Activated gamma-delta T cell (primary cell): ENCODE data around the gene LIN7B.

Experiments used
- DNase-seq: peaks from one replicate; lab custom pipeline; 2025; lab: John Stamatoyannopoulos, UW

LIN7B gene

DNA sequence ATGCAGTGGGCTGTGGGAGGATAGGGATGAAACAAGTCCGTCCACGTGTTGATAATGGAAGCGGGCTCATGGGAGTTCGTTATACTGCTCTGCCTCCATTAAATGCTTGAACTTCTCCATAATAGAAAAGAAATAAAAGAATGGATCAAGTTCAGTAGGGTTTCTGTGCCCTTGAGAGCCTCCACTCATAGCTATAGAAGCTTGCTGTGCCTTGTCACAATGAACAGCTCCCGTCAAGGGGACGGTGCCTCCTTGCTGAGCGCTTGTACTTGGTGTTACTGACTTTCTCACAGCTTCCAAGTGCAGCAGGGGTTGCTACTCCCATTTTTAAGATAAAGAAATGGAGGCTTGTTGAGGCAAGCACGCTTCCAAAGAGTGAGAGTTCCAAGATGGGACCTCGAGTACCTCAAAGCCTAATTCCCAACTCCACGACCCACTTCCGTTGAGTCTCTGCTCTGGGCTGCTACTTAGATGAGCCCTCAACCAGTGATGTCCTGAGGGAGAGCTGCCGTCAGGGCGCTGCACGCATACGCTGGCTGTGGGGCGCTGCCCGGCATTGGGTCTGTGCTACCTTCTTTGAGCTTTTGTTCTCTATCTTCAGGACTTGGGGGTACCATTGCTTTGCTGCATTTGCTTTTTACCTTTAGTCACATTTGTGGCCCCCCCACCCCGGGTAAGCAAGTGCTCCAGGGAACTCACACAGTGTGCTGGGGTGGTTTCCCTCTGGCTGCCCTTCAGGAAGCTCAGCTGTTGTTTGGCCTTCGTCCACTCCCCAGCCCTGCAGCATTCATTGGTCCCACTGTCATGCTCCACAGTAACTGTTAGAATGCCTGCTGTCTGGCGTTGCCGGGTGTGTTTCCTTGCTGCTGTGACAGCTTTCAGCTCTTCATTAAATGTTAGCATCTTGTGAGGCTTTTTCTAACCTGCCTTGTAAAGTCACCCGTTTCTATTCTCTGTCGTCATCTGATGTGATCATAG lies 19.4 kb upstream of the LIN7B start:
- no peak for DNase-seq

- no peak for DNase-seq
These were observed 16.5 kb upstream of the LIN7B start for GRCh38 chr19:49097453-49098288.

DNA sequence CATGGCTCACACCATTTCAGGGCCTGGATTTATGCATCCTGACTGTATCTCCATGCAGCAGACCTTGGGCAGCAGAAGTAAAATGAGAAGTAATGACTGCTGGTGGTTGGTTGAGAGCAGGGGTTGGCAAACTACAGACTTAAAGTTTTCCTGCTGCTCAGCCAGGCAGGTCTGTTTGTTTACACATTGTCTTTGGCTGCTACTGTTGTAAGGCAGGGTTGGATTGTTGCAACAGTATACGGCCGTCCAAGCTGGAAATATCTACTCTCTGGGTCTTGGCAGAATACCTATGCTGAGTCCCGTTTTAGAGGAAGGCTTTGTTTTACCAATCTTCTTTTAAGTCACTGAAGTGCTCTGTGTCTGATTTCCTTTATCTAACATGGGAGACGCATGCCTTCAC lies 15.4 kb upstream of the LIN7B start:
- DNase-seq, result no peak

DNA sequence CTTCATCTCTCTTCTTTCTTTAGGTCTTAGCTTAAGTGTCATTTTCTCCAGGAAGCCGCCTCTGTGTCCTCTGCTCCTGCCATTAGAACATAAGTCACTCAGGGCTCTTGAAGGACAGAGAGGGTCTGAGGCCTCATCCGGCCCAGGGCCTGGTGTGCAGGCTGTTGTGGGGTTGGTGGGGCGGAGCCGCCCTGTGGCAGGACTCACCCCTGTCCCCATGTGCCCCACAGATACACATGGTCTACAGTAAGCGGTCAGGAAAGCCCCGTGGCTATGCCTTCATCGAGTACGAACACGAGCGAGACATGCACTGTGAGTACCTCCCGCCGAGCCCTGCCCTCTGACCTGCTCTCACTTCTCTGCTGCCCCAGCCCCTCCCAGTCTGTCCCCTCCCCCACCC lies 13.0 kb upstream of the LIN7B start:
- no peak for DNase-seq

- DNase-seq, result no peak
These were observed 11.9 kb upstream of the LIN7B start for GRCh38 chr19:49102303-49102702.

GRCh38 chr19:49103331-49104085 lies 10.7 kb upstream of the LIN7B start:
- no peak for DNase-seq

DNA sequence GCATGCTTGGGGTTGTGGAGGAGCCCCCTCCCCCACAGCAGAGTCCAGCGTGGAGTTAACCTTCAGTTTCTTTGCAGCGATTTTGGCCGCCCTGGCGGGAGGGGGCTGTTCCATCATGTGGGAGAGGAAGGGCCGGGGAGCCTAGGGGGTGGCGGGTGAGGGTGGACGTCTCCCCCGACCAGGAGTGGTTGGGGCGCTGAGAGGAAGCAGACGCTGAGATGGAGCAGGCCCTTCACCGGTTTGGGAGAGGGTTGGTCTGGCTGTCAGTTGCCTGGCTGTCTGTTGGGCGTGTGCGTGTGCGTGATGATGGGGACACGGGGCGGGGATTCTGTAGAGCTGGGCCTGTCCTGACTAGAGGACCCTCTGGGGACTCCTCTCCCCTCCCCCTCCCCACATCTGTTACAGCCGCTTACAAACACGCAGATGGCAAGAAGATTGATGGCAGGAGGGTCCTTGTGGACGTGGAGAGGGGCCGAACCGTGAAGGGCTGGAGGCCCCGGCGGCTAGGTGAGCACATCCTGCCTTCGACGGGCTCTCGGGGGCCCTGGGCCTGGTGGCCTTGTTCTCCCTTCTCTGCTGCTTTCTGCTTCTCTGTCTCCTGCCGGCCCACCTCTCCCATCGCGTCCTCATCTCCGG lies 9.8 kb upstream of the LIN7B start:
- DNase-seq, result no peak

DNA sequence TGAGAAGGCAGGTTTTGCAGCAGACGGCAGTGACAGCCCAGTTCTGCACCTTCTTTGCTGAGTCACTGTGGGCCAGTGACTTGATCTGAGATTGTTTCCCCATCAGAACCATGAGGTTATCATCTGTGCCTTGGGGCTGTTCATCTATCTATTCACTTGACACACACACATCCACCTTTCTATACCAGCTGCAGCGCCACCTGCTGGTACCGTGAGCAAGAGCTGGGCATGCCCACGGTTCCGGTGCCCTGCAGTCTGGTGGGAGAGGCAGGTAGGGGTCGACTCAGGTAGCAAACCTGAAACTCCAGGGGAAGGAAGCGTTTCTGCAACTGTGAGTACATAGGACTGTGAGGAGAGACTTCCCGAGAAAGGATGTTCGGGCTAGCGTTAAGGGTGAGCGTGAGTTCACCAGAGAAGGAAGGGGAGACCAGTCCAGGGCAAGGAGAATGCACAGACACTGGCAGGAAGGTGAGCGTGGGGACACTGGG lies 7.5 kb upstream of the LIN7B start:
- DNase-seq, result no peak

GRCh38 chr19:49107625-49108459 lies 6.3 kb upstream of the LIN7B start:
- DNase-seq, result no peak

DNA sequence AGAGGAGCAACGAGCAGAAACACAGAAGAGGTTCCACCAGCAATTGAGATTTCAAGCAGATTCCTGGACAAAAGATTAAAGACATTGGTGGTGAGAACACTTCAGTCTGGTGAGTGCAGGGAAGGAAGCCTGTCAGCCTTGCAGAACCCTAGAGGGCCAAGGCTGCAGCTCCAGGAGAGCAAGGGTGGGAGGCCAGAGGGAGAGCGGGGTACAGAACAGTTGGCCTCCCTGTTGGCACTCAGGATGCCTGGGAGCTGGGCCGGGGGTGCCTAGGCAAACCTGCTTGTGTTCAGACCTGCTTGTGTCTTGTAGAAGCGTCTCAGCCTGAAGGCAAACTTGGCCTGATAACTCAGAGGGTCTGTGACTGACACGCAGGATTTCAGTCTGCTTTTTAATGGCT lies 5.1 kb upstream of the LIN7B start:
- no peak for DNase-seq

- DNase-seq, result no peak
These were observed 4.5 kb upstream of the LIN7B start for GRCh38 chr19:49109569-49110233.

- DNase-seq, result no peak
These were observed 3.6 kb upstream of the LIN7B start for GRCh38 chr19:49110567-49110966.

- DNase-seq, result no peak
These were observed 2.8 kb upstream of the LIN7B start for GRCh38 chr19:49111218-49111998.

DNA sequence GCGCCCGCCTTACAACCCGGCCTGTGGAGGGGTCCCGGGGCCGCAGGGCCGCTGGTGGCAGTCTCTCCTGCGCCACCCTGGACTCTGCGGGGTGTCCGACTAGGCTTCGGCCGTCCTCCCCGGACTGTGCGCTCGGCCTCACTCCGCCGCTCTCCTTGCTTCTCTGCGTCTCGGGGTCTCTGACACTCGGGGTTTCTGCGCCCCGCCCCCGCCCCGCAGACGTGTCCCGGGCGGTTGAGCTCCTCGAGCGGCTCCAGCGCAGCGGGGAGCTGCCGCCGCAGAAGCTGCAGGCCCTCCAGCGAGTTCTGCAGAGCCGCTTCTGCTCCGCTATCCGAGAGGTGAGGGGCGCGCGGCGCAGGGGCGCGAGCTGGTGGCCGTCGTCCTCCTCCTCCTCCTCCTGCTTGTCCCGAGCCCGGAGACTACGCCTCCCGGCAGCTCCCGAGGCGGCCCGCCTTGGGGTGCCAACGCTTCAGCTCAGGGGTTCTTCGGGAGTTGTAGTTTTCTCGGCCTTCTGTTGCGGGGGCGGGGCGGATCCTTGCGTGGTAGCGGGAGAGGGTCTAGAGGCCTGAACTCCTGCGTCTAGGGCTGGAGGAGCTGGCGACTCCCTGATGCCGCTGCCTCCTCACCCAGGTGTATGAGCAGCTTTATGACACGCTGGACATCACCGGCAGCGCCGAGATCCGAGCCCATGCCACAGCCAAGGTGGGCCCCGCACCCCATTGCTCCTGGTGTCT lies 627 bp downstream of the LIN7B start:
- DNase-seq, result no peak

GRCh38 chr19:49116544-49116943 lies 2.4 kb downstream of the LIN7B start:
- no peak for DNase-seq

- no peak for DNase-seq
These were observed 3.8 kb downstream of the LIN7B start for GRCh38 chr19:49117677-49118564.
